ENCODE data around the gene KLHL21.

KLHL21 gene

GRCh38 chr1:6624710-6625583 lies 22.3 kb upstream of the KLHL21 start, which contains the start of gene THAP3:
Gene THAP3, plus strand, starts transcription at chr1:6624868. Its CDS starts 351 bp downstream, at chr1:6625219.
- WGBS = 2% methylated on average over 73 of the region's 73 CpGs
- peak within 1 kb of the TSS; percentile 81 for H3K4me3 ChIP-seq (ENCODE audit: low read length)
- 0 out of 2 replicates have a peak, but pooled peaks cover 2% of the 10 kb centered on the region for H3K4me1 ChIP-seq (ENCODE audit: insufficient read depth, low read length)
- peaks cover 71% of the 10 kb centered on the region for H3K36me3 ChIP-seq (ENCODE audit: insufficient read depth, low read length)
- H3K9me3 ChIP-seq (ENCODE audit: insufficient read depth, low read depth, low read length) = no peaks in the 10 kb centered on the region
- peak within 1 kb of the TSS; percentile 91 for H3K27ac ChIP-seq (ENCODE audit: low read depth, low read length)
- H3K9ac ChIP-seq (ENCODE audit: low read depth, low read length) = peak within 1 kb of the TSS; percentile 86
- no peaks in the 10 kb centered on the region for H3K27me3 ChIP-seq (ENCODE audit: insufficient read depth, low read length)

- H3K27ac ChIP-seq (ENCODE audit: low read depth, low read length) = no peak overlapping the region
- H3K4me3 ChIP-seq (ENCODE audit: low read length) = no peak overlapping the region
- no peak overlapping the region for H3K9ac ChIP-seq (ENCODE audit: low read depth, low read length)
- no peaks in the 10 kb centered on the region for H3K9me3 ChIP-seq (ENCODE audit: insufficient read depth, low read depth, low read length)
- peaks cover 71% of the 10 kb centered on the region for H3K36me3 ChIP-seq (ENCODE audit: insufficient read depth, low read length)
- no peaks in the 10 kb centered on the region for H3K27me3 ChIP-seq (ENCODE audit: insufficient read depth, low read length)
- 0 out of 2 replicates have a peak, but pooled peaks cover 2% of the 10 kb centered on the region for H3K4me1 ChIP-seq (ENCODE audit: insufficient read depth, low read length)
- 93% methylated on average over 14 of the region's 14 CpGs for WGBS
Measured at GRCh38 chr1:6623269-6623965, 20.7 kb upstream of the KLHL21 start.

GRCh38 chr1:6622396-6623152 lies 19.9 kb upstream of the KLHL21 start:
- peaks cover 71% of the 10 kb centered on the region for H3K36me3 ChIP-seq (ENCODE audit: insufficient read depth, low read length)
- 93% methylated on average over 10 of the region's 10 CpGs for WGBS
- no peak overlapping the region for H3K4me3 ChIP-seq (ENCODE audit: low read length)
- no peaks in the 10 kb centered on the region for H3K9me3 ChIP-seq (ENCODE audit: insufficient read depth, low read depth, low read length)
- 0 out of 2 replicates have a peak, but pooled peaks cover 2% of the 10 kb centered on the region for H3K4me1 ChIP-seq (ENCODE audit: insufficient read depth, low read length)
- no peaks in the 10 kb centered on the region for H3K27me3 ChIP-seq (ENCODE audit: insufficient read depth, low read length)
- no peak overlapping the region for H3K27ac ChIP-seq (ENCODE audit: low read depth, low read length)
- H3K9ac ChIP-seq (ENCODE audit: low read depth, low read length) = no peak overlapping the region

DNA sequence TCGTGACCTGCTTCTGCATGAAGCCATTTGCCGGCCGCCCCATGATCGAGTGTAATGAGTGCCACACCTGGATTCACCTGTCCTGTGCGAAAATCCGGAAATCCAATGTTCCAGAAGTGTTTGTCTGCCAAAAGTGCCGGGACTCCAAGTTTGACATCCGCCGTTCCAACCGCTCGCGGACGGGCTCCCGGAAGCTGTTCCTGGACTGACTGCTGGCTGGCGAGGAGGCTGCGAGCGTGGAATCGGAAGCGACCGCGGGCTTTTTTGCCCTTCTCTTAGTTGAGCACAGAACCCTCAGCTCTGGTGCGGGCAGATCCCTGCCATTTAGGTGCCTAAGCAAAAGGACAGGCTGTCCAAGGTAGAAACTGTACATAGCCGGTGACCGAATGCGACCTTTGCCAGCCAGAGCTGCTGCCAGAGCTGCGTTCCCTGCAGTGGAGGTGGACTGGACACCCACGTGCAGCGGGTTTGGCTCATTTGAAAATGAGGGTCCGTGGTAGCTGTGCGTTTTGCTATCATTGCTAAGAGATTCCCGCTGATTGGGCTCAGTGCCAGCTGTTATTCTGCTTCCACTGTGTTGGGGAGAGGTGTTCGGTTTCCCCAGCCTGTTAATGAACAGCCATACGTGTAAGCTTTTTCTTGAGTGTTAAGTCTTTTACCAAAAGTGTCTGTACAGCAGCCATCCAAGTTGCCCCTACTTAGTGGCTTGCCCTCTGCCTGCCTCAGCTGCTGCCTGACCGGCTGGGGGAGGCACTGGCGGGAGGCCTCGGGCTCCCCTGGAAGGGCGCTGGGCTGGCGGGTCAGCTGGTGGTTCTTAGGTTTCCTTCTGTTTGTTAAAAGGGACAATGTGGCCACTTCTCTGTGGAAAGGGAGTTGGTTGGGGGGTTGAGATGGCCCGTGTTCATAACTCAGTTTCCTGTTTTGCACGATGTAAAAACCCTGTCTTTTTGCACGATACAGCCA lies 19.0 kb upstream of the KLHL21 start:
- H3K27ac ChIP-seq (ENCODE audit: low read depth, low read length) = no peak overlapping the region
- WGBS = 95% methylated on average over 41 of the region's 41 CpGs
- H3K27me3 ChIP-seq (ENCODE audit: insufficient read depth, low read length) = no peaks in the 10 kb centered on the region
- 0 out of 2 replicates have a peak, but pooled peaks cover 2% of the 10 kb centered on the region for H3K4me1 ChIP-seq (ENCODE audit: insufficient read depth, low read length)
- peaks cover 71% of the 10 kb centered on the region for H3K36me3 ChIP-seq (ENCODE audit: insufficient read depth, low read length)
- H3K9ac ChIP-seq (ENCODE audit: low read depth, low read length) = no peak overlapping the region
- no peak overlapping the region for H3K4me3 ChIP-seq (ENCODE audit: low read length)
- H3K9me3 ChIP-seq (ENCODE audit: insufficient read depth, low read depth, low read length) = no peaks in the 10 kb centered on the region

GRCh38 chr1:6619045-6619444 lies 16.4 kb upstream of the KLHL21 start:
- no peak overlapping the region for H3K4me3 ChIP-seq (ENCODE audit: low read length)
- H3K27me3 ChIP-seq (ENCODE audit: insufficient read depth, low read length) = no peaks in the 10 kb centered on the region
- peaks cover 74% of the 10 kb centered on the region for H3K36me3 ChIP-seq (ENCODE audit: insufficient read depth, low read length)
- 0 out of 2 replicates have a peak, but pooled peaks cover 1% of the 10 kb centered on the region for H3K4me1 ChIP-seq (ENCODE audit: insufficient read depth, low read length)
- 95% methylated on average over 4 of the region's 4 CpGs for WGBS
- H3K9me3 ChIP-seq (ENCODE audit: insufficient read depth, low read depth, low read length) = no peaks in the 10 kb centered on the region
- H3K9ac ChIP-seq (ENCODE audit: low read depth, low read length) = no peak overlapping the region
- H3K27ac ChIP-seq (ENCODE audit: low read depth, low read length) = no peak overlapping the region

DNA sequence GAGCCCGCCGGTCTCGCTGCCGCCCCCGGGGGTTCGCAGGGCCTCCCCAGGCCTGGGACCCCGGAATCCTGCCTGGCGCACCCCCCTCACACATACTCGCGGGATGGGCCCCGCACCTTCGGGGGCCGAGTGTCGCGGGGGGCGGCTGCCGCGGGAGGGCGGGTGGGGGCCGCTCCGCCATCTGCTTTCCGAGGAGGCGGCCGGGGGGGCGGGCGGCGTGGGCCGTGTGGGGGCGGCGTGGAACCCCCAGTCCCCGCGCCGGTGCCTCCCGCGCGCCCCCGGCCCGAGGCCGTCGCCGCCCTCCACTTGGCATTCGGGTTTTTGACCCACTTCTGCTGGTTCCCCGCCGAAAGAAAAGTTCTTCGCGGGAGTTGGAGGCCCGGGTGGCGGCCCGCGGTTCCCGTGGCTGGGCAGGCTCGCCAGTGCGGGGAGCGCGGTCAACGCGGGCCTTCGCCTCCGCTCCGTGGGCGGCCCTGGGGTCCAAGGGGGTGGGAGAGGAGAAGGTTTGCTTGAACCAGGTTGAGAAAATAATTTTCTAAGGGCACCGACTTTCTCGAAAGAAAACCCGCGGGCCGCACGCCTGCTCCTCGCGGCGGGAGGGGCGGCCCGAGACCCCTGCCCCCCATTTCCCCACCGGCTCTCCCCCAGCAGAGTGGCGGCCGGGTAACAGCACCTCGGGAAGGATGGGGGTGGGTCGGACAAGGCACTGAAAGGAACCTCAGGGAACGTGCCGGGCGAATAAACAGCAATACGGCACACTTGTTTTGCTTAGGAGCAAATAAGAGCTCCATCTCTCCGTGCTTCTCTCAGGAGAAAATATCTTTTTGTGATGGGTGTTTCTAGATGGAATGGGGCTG lies 12.5 kb upstream of the KLHL21 start:
- H3K9ac ChIP-seq (ENCODE audit: low read depth, low read length) = peak overlapping the region; percentile 73
- no peaks in the 10 kb centered on the region; the same call in 1 of the 2 replicates for H3K4me1 ChIP-seq (ENCODE audit: insufficient read depth, low read length)
- H3K27ac ChIP-seq (ENCODE audit: low read depth, low read length) = peak overlapping the region; percentile 55; the same call in 1 of the 2 replicates
- peaks cover 36% of the 10 kb centered on the region for H3K36me3 ChIP-seq (ENCODE audit: insufficient read depth, low read length)
- no peaks in the 10 kb centered on the region for H3K9me3 ChIP-seq (ENCODE audit: insufficient read depth, low read depth, low read length)
- H3K27me3 ChIP-seq (ENCODE audit: insufficient read depth, low read length) = peaks cover 10% of the 10 kb centered on the region
- 1% methylated on average over 78 of the region's 82 CpGs for WGBS
- H3K4me3 ChIP-seq (ENCODE audit: low read length) = peak overlapping the region; percentile 84

- Histone ChIP-seq H3K4me3 (ENCODE audit: low read length) (peak overlapping the region; percentile 84), H3K9ac (ENCODE audit: low read depth, low read length) (peak overlapping the region; percentile 78), H3K36me3 (ENCODE audit: insufficient read depth, low read length) (peaks cover 27% of the 10 kb centered on the region), H3K9me3 (ENCODE audit: insufficient read depth, low read depth, low read length) (no peaks in the 10 kb centered on the region), H3K27me3 (ENCODE audit: insufficient read depth, low read length) (peaks cover 10% of the 10 kb centered on the region), H3K4me1 (ENCODE audit: insufficient read depth, low read length) (no peaks in the 10 kb centered on the region; the same call in none of the 2 replicates), H3K27ac (ENCODE audit: low read depth, low read length) (peak overlapping the region; percentile 91)
- WGBS = under 1% methylated on average over 79 of the region's 117 CpGs
Measured at GRCh38 chr1:6614019-6614928, 11.6 kb upstream of the KLHL21 start.

DNA sequence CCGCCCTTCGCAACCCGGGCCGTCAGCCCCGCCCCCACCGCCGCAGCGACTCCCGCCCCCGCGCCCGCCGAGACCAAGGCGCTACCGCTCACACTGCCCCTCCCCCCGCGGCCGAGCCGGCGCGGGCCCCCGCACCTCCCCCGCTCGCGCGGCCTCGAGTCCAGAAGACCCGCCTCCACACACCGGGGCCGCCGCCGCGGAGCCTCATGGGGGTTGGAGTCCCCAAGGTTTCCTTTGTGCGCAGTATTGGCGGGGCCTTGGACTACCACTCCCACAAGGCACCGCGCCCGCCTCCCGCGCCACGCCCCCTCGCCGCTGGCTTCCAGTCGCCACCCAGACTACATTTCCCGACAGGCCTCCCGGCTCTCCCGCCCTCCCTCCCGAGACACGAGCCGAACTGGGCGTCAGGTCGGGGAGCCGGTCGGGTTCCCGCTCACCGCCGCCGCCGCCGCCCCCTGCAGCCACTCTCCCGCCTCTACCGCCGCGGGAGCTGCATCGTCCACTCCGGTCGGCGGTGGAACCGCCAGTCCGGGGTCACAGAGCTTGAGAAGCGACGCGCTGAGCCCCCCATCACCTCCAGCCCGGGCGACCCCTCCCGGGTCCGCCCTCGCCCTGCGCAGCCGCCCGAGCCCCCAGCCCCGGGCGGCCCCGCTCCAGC lies 10.8 kb upstream of the KLHL21 start, which contains the start of gene PHF13:
Gene PHF13 (plus strand): TSS at position 371 of the 658 bp plus-strand sequence. CDS start 336 bp downstream, outside the sequence.
- Histone ChIP-seq H3K36me3 (ENCODE audit: insufficient read depth, low read length) (peaks cover 20% of the 10 kb centered on the region), H3K4me1 (ENCODE audit: insufficient read depth, low read length) (no peaks in the 10 kb centered on the region; the same call in none of the 2 replicates), H3K9me3 (ENCODE audit: insufficient read depth, low read depth, low read length) (no peaks in the 10 kb centered on the region), H3K4me3 (ENCODE audit: low read length) (peak within 1 kb of the TSS; percentile 84), H3K27me3 (ENCODE audit: insufficient read depth, low read length) (peaks cover 10% of the 10 kb centered on the region), H3K9ac (ENCODE audit: low read depth, low read length) (peak within 1 kb of the TSS; percentile 78), H3K27ac (ENCODE audit: low read depth, low read length) (peak within 1 kb of the TSS; percentile 91)
- under 1% methylated on average over 81 of the region's 84 CpGs for WGBS

All from HUES64 (cell line).